Inferior parietal cortex (tissue), 1 donor: Measurements from ENCODE around the gene AAK1.
"Not testable (repeated sequence)": the region's sequence is repeated elsewhere in the genome, so short reads cannot be mapped to it uniquely, and the experiment has no call there.

Experiments
- DNase-seq: peaks from one replicate; pipeline ENCODE4 v3.0.0-alpha.2; 2016; ENCODE audit errors: extremely low spot score

Gene AAK1

DNA sequence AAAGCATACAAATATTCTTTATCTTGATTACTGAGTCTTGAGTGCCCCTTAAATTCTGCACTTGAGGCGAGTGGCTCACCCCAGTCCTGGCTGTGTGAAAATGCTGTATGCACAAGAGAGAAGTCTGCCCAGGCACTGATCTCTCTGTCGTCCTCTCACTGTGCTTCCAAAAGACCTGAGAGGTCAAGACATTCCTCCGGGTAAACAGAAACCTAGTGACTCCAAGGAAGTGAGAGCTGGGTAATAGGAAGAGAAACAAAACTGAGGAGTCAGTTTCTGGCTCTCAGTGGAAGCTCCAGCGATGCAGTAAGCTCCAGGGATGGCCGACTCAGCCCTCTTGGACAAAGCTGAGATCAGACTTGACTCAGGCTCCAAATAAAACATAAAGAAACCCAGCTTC is 70.9 kb downstream of the AAK1 start:
- DNase-seq, result no peak

DNA sequence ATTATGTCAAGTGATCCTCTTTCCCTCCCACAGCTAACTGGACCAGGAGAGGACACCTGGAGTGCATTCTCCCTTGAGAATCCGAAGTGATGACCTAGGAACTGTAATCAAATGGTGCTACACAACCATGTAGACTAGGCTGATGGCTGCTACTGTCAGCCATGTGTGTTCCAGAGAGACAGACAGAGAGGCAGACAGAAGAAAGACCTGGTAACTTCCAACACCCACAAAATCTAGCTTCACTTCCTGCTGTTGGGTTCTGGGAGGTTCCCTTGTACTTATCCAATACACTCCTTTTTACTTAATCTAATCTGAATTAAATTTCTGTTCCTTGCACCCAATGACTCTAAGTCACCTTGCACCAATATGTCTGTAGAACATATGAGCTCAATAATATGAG is 72.3 kb downstream of the AAK1 start:
- no peak for DNase-seq

DNA sequence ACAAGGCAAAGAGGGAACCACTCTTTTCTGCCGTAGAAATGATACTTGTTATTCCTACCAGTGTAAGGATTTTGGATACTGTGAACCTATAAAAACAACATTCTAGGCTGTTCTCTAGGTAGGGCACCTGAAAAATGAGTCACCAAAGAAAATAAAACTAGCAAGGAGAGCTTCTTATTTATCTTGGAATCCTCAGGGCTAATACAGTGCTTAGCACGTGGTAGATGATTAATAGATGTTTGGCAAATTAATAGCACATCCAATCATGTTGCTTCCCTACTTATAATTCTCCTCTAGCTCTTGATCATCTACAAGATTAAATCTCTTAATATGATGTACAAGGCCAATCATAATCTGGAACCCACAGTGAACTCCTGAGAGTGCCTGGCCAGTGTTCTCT is 73.1 kb downstream of the AAK1 start:
- DNase-seq, result no peak

DNA sequence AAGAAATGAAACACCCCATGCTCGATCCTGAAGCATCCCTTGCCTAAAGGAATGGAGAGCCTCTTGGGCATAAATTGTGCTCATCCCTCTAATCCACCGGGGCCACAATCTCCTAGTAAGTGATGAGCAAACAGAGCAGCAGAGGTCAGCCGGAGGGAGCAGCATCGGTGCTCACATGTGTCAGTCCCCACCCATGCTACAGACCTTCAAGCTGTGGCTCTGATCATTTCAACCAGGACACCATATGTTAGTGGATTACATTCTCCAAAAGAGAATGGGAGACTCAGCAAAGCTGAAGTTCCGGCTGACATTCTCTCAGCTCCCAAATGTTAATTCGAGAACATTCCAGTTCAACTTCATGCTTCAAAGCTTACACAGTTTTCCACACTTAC is 75.6 kb downstream of the AAK1 start:
- DNase-seq, result no peak

DNA sequence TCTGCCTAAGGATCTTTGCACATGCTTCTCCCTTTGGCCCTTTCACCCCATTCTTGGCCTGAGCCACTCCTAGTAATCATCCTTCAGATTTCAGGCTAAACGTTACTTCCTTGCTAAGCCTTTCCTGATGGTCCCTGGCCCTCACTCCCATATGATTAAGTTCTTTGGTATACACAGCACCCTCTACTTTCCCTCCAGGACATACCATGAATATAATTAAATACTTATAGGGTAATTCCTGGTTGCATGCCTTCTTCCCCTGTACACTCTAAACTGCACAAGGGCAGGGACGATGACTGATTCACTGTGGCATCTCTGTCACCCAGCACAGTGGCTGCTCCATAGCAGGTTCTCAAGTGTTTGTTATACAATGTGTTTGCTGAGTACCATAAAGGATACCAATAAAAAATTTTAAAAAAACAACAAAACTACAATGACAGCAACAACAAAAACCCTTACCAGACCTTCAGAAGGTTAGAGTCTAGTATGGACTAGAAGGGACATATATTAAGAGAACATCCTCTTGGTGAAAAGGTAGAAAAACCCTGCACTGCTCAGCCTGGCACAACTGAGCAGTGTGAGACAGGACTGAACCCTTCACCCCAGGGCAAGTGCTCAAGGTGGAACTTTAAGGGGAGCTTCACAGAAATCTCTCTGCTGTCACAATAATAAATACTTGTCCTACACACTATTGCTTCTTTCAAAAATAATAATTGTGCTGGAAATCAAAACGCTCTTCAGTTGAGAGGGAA is 76.2 kb downstream of the AAK1 start:
- DNase-seq, result no peak

GRCh38 chr2:69566669-69567068 is 76.9 kb downstream of the AAK1 start:
- no peak for DNase-seq

GRCh38 chr2:69565431-69565839 is 78.1 kb downstream of the AAK1 start:
- peak; percentile 67 for DNase-seq

GRCh38 chr2:69564604-69565003 is 78.9 kb downstream of the AAK1 start:
- DNase-seq, result no peak

- DNase-seq, result no peak
These were observed 80.5 kb downstream of the AAK1 start for GRCh38 chr2:69563021-69563420.

- no peak for DNase-seq
These were observed 82.4 kb downstream of the AAK1 start for GRCh38 chr2:69561101-69561500.

DNA sequence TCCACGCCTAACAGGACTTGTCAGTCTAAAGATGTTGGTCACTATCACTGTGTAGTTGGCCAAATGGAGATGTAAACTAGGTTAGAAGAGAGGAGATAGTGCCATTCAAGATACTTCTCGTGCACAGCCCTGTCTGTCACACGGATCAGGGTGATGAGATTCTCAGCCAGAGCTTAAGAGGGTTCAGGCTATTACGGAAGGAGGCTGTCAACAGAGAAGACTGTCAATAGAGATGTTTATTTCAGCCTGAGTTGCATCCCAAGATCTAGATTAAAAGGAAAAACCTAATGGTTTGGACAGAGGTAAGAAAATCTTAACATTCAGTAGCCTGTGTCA is 83.4 kb downstream of the AAK1 start:
- no peak for DNase-seq

DNA sequence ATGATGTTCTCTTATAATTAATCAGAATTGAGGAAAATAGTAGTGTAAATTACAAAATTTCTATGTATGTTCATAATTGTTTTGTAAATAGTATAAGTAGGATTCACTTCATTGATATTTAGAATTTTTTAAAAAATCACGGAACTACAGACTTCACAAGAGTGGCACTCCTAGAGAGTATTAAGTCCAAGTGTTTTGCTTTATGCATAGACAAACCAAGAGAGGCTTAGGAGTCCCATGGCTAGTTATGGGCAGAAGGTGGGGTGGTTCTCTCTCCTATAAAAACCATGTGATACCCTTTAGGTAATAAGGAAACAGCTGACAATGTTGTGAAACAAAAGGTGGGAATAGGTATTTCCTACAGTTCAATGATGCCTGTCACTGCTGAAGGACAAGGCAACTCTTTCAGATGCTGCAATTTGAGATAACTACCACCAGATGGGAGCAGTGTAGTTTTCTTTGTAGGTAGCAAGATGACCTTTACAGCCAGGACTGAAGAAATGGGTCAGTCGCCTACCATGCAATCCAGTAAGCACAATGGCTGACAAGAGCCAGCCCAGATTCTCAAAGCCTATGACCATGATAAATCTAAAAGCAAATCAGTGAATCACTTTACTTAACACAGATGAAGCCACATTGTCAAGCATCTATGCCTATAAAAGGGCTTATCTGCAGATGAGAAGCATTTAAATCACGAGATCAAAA is 83.9 kb downstream of the AAK1 start:
- peak; percentile 66 for DNase-seq

DNA sequence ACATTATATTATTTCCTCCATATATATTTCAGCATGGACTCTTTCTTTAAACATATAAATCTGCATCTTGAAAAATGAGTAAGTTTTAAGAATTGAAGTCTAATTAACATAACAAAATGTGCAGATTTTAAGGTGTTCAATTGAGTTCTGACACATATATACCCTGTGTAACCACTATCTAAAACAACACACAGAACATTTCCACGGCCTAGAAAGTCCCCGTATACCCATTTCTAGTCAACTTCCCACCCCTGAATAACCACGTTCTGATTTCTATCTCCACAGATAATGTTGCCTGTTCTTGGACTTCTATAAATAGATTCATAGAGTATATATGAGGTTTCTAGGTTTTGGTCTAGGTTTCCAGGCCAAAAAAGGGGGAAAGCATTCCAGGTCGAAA is 87.5 kb downstream of the AAK1 start:
- DNase-seq, result no peak

DNA sequence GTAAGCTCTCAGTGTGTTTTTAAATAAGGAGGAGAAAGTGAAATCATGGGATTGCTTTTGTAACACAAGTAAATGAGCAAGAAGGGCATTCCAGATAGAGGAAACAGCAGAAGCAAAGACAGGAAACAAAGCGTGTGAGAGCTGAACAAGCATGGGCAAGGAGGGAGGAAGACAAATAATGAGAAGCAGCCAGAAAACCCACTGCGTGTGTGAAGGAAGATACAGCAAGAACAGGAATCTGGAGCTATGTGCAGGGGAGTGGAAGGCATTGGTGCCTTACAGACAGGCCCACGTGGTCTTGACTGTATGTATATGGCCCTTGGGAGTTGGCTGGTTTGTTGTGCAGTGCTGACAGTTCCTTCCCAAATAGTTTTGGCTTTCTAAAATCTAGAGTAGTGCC is 88.6 kb downstream of the AAK1 start:
- DNase-seq, result no peak

GRCh38 chr2:69554568-69554967 is 89.0 kb downstream of the AAK1 start:
- no peak for DNase-seq

DNA sequence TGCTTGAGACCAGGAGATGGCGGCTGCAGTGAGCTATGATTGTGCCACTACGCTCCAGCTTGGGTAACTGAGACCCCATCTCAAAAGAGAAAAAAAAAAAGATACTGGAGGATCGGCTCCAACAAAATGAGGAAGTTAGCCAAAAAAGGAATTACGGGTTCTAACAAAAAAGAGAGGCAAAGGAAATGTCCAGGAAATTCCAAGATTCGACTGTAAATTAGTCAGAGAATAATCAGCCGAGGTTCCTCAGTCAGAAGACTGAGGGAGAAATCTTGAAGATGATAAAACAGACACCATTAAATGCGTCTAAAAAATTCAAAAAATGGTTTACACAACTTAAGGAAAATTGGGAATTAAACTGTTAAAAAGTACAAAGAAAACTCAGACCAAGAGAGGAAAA is 89.5 kb downstream of the AAK1 start:
- no peak for DNase-seq

GRCh38 chr2:69550511-69550910 is 93.0 kb downstream of the AAK1 start:
- not testable (repeated sequence) for DNase-seq

- no peak for DNase-seq
These were observed 94.1 kb downstream of the AAK1 start for GRCh38 chr2:69549421-69549820.

DNA sequence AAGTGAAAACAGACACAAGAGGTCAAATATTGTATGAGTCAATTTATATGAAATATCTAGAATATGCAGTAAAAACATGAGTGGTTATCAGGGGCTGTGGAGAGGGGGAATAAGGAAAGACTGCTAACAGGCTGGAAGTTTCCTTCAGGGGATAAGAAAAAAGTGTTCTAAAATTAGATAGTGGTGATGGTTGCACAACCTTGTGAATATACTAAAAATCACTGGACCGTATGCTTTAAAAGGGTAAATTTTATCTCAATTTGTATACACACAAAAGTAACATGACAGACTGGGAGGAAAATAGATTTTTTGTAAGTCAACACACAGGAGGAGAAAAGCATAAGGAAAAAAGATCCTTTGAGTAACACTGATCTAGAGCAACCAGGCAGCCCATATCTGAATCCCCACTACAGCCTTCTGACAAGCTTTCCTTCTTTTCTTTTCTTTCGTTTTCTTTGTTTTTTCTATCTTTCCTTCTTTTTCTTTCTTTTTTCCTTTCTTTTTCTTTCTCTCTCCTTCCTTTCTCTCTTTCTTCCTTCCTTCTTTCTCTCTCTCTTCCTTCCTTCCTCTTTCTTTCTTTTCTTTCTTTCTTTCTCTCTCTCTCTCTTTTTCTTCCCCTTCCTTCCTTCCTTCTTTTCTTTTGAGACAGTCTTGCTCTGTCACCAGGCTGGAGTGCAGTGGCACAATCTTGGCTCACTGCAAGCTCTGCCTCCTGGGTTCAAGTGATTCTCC is 95.4 kb downstream of the AAK1 start:
- DNase-seq, result no peak

GRCh38 chr2:69546646-69547045 is 96.9 kb downstream of the AAK1 start:
- DNase-seq, result no peak

GRCh38 chr2:69545477-69545932 is 98.0 kb downstream of the AAK1 start:
- DNase-seq, result no peak

DNA sequence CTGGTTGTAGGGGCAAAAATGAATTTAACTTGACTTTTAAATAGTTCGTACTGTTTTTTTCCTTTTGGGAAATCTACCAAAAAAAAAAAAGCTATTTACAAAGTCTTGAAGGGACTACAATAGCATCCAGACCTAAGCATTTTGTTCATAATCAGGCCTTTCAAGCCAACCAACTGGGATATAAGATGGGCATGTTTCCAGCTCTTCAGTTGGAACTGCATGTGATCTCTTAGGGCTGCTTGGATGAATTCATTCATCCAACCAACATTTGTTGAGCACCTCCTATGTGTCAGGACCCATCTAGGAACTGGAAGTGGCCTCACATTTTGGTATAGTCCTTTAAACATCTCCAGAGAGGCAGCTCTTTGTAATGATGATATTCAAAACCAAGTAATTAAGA is 98.6 kb downstream of the AAK1 start:
- DNase-seq, result peak; percentile 62

DNA sequence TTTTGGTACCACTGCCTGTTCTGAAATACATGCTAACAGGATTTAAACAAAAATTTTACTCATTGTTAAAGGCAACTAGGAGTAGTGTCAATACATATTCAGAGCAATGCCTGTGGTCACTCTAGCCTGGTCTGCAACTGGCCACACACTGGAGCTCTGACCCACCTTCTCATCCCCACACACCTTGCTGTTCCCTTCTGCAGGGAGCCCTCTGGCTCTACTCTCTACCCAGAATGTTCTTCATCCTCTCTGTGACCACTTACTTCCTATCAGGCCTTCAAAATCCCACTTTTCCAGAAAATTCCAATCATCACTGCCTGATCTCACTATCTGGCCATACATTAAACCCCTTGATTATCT is 104.0 kb downstream of the AAK1 start:
- DNase-seq, result no peak
